Islet precursor cell (in vitro differentiated cells): ENCODE measurements around the gene PCDHA12.
"Not testable (repeated sequence)": the region's sequence is repeated elsewhere in the genome, so short reads cannot be mapped to it uniquely, and the experiment has no call there.

Experiments used
- DNase-seq: peaks from one replicate; pipeline ENCODE4 v3.0.0-alpha.2; 2018

Gene PCDHA12

DNA sequence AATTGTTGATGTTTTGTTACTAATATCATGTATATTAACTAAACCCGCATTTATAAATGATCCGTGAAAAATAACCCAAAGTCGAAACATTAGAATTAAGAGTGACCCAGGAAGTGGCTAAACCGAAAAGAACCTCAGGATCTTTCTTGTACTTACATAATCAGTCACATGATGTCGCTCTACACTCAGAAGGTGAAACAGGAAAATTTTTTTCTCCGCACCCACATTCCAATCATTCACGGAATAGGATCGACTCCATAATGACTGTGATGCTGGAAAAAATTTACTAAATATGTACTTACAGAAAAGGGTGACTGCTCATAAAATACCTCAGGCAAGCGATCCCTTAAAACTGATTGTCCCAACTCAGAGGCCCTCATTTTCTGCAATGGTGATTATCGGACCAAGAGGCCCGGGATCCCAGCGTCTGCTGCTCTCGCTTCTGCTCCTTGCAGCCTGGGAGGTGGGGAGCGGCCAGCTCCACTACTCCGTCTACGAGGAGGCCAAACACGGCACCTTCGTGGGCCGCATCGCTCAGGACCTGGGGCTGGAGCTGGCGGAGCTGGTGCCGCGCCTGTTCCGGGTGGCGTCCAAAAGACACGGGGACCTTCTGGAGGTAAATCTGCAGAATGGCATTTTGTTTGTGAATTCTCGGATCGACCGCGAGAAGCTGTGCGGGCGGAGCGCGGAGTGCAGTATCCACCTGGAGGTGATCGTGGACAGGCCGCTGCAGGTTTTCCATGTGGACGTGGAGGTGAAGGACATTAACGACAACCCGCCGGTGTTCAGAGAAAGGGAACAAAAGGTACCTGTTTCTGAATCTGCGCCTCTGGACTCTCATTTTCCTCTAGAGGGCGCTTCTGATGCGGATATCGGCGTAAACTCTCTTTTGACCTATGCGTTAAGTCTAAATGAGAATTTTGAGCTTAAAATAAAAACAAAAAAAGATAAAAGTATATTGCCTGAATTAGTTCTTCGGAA, at the start of gene PCDHA12:
Gene PCDHA12 (plus strand): TSS at position 224 of the 981 bp plus-strand sequence. CDS start 165 bp downstream, at position 389.
- peak; percentile 63 for DNase-seq

DNA sequence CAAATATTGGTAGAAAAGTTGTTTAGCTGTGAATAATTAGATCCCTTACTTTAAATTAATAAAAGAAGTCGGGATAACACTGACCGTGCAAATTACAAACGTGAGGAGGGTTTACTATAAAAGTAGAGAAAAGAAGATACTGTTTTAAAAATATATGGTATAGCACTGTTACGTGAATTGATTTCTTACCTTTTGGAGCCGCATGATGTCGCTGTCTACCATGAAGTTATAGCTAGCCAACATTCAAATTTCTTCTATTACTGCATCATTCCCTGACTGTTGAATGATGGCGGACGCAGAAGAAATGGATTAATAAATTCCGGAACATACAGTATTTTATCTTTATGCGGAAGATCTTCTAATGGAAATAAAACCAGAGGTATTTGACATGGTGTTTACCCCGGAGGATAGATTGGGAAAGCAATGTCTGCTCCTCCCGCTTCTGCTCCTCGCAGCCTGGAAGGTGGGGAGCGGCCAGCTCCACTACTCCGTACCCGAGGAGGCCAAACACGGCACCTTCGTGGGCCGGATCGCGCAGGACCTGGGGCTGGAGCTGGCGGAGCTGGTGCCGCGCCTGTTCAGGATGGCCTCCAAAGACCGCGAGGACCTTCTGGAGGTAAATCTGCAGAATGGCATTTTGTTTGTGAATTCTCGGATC, 47.3 kb upstream of the PCDHA12 start, which contains the start of gene PCDHA6:
Gene PCDHA6 (plus strand): TSS at position 257 of the 658 bp plus-strand sequence. CDS start 132 bp downstream, at position 389.
- DNase-seq, result no peak

DNA sequence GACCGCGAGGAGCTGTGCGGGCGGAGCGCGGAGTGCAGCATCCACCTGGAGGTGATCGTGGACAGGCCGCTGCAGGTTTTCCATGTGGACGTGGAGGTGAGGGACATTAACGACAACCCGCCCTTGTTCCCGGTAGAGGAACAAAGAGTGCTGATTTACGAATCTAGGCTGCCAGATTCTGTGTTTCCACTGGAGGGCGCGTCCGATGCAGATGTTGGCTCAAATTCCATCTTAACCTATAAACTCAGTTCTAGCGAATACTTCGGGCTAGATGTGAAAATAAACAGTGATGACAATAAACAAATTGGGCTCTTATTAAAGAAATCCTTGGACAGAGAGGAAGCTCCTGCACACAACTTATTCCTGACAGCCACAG, 46.8 kb upstream of the PCDHA12 start:
- DNase-seq, result no peak

DNA sequence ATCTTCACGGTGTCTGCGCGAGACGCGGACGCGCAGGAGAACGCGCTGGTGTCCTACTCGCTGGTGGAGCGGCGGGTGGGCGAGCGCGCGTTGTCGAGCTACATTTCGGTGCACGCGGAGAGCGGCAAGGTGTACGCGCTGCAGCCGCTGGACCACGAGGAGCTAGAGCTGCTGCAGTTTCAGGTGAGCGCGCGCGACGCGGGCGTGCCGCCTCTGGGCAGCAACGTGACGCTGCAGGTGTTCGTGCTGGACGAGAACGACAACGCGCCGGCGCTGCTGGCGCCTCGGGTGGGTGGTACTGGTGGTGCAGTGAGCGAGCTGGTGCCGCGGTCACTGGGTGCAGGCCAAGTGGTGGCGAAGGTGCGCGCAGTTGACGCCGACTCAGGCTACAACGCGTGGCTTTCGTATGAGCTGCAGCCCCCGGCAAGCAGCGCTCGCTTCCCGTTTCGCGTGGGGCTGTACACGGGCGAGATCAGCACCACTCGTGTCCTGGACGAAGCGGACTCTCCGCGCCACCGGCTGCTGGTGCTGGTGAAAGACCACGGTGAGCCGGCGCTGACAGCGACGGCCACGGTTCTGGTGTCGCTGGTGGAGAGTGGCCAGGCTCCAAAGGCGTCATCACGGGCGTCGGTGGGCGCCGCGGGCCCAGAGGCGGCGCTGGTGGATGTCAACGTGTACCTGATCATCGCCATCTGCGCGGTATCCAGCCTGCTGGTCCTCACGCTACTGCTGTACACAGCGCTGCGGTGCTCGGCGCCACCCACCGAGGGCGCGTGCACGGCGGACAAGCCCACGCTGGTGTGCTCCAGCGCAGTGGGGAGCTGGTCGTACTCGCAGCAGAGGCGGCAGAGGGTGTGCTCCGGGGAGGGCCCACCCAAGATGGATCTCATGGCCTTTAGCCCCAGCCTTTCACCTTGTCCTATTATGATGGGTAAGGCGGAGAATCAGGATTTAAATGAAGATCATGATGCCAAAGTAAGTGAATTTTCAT, 45.3 kb upstream of the PCDHA12 start:
- DNase-seq, result not testable (repeated sequence)

DNA sequence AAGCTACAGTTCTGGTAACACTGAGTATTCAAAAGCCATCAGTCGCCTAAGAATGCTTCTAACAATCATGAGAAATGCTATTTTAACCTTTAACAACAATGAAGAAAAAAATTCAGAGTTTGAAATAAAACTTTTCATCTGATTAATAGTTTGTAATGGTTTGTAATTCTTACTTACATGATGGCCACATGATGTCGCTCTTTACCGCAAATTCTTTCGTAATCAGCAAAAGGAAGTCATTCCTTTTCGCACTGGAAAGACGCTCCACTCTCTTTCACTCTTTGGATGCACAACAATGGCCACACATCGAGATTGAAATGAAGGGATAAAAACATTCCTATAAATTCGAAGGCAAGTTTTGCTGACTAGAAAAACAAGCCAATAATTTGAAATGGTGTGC, 41.1 kb upstream of the PCDHA12 start, which contains the start of gene PCDHA7:
Gene PCDHA7 (plus strand): TSS at position 277 of the 400 bp plus-strand sequence. CDS start 115 bp downstream, at position 392.
- no peak for DNase-seq

DNA sequence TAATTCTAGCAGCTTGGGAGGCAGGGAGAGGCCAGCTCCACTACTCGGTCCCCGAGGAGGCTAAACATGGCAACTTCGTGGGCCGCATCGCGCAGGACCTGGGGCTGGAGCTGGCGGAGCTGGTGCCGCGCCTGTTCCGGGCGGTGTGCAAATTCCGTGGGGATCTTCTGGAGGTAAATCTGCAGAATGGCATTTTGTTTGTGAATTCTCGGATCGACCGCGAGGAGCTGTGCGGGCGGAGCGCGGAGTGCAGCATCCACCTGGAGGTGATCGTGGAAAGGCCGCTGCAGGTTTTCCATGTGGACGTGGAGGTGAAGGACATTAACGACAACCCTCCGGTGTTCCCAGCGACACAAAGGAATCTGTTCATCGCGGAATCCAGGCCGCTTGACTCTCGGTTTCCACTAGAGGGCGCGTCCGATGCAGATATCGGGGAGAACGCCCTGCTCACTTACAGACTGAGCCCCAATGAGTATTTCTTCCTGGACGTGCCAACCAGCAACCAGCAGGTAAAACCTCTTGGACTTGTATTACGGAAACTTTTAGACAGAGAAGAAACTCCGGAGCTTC, 40.6 kb upstream of the PCDHA12 start:
- DNase-seq, result not testable (repeated sequence)

GRCh38 chr5:140835622-140836510, 39.2 kb upstream of the PCDHA12 start:
- DNase-seq, result no peak

DNA sequence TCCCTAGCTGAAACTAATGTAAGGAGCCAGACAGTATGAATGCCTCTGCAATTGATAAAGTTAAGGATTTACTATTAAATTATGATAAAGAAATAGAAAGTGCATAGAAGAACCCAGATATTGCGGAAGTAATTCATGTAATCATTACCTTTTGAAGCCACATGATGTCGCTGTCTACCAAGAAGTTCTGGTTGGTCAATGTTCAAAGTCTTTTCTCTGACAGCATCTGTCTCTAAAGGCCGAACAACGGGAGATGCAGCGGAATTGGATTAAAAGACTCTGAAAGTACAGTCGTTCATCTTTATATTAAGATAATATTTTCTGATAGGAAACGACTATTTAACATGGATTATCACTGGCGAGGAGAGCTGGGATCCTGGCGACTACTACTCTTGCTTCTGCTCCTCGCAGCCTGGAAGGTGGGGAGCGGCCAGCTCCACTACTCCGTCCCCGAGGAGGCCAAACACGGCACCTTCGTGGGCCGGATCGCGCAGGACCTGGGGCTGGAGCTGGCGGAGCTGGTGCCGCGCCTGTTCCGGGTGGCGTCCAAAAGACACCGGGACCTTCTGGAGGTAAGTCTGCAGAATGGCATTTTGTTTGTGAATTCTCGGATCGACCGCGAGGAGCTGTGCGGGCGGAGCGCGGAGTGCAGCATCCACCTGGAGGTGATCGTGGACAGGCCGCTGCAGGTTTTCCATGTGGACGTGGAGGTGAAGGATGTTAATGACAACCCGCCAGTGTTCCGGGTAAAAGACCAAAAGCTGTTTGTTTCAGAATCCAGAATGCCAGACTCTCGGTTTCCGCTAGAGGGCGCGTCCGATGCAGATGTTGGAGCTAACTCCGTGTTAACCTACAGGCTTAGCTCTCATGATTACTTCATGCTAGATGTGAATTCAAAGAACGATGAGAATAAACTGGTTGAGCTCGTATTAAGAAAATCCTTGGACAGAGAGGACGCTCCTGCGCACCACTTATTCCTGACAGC, 33.8 kb upstream of the PCDHA12 start, which contains the start of gene PCDHA8:
Gene PCDHA8 (plus strand): TSS at position 210 of the 985 bp plus-strand sequence. CDS start 135 bp downstream, at position 345.
- no peak for DNase-seq

DNA sequence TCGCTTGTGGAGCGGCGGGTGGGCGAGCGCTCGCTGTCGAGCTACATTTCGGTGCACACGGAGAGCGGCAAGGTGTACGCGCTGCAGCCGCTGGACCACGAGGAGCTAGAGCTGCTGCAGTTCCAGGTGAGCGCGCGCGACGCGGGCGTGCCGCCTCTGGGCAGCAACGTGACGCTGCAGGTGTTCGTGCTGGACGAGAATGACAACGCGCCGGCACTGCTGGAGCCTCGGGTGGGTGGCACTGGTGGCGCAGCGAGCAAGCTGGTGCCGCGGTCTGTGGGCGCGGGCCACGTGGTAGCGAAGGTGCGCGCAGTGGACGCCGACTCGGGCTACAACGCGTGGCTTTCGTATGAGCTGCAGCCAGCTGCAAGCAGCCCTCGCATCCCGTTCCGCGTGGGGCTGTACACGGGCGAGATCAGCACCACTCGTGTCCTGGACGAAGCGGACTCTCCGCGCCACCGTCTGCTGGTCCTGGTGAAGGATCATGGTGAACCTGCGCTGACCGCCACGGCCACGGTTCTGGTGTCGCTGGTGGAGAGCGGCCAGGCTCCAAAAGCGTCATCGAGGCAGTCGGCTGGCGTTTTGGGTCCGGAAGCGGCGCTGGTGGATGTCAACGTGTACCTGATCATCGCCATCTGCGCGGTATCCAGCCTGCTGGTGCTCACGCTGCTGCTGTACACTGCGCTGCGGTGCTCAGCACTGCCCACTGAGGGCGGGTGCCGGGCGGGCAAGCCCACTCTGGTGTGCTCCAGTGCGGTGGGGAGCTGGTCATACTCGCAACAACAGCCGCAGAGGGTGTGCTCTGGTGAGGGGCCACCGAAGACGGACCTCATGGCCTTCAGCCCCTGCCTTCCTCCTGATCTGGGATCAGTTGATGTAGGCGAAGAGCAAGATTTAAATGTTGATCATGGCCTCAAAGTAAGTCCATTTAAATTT, 32.0 kb upstream of the PCDHA12 start:
- DNase-seq, result no peak

- DNase-seq, result not testable (repeated sequence)
Measured at GRCh38 chr5:140848139-140849102, 26.7 kb upstream of the PCDHA12 start, which contains the start of gene PCDHA9. PCDHA9 (plus strand) TSS chr5:140848382; CDS start chr5:140848496, 114 bp downstream.

- not testable (repeated sequence) for DNase-seq
Measured at GRCh38 chr5:140849831-140850634, 25.1 kb upstream of the PCDHA12 start.

GRCh38 chr5:140855772-140856674, 19.1 kb upstream of the PCDHA12 start, which contains the start of gene PCDHA10:
PCDHA10 (plus strand) TSS chr5:140855897; CDS start chr5:140856049, 152 bp downstream.
- DNase-seq, result peak; percentile 73

- no peak for DNase-seq
Measured at GRCh38 chr5:140857177-140857986, 17.7 kb upstream of the PCDHA12 start.

GRCh38 chr5:140857987-140858240, 17.2 kb upstream of the PCDHA12 start:
- no peak for DNase-seq
